ENCODE data around the gene ATXN1.
A peak's percentile ranks its signal among the peaks of the same experiment; 100 is the strongest.

Gene ATXN1

GRCh38 chr6:16472349-16473069 is 288.8 kb downstream of the ATXN1 start:
- H3K56ac ChIP-seq (ENCODE audit: low read length) = no peak overlapping the region
- no peak overlapping the region for H2BK120ac ChIP-seq (ENCODE audit: low read depth, low read length)
- H3K4me2 ChIP-seq (ENCODE audit: low read length) = no peak overlapping the region
- no peak overlapping the region for H2BK5ac ChIP-seq (ENCODE audit: low read length)
- no peaks in the 10 kb centered on the region for H3K27me3 ChIP-seq (ENCODE audit: insufficient read depth, low read length, poor library complexity)
- peak; percentile 51 for DNase-seq
- no peak overlapping the region for H3K4ac ChIP-seq (ENCODE audit: low read depth, low read length)
- no peak overlapping the region for H3K27ac ChIP-seq (ENCODE audit: low read depth, low read length)
- H4K5ac ChIP-seq (ENCODE audit: low read length) = no peak overlapping the region
- no peak overlapping the region for H2BK15ac ChIP-seq (replicated peaks; ENCODE audit: low read depth)
- H3K23ac ChIP-seq (ENCODE audit: low read length) = no peak overlapping the region
- H3K36me3 ChIP-seq (ENCODE audit: control insufficient read depth, insufficient read depth, low read length) = no peaks in the 10 kb centered on the region
- no peaks in the 10 kb centered on the region for H3K79me1 ChIP-seq (ENCODE audit: low read length)
- H3K9ac ChIP-seq (ENCODE audit: low read length) = no peak overlapping the region
- WGBS (ENCODE audit: extremely low coverage, insufficient coverage, low lambda C conversion rate) = no CpG with 5 or more reads among the region's 3 CpGs
- H3K79me2 ChIP-seq (ENCODE audit: control insufficient read depth, insufficient read depth, low read length) = no peaks in the 10 kb centered on the region
- H3K4me1 ChIP-seq (ENCODE audit: control insufficient read depth, low read depth, low read length) = peaks cover 2% of the 10 kb centered on the region
- H2AK5ac ChIP-seq (ENCODE audit: low read length) = no peak overlapping the region
- H3K18ac ChIP-seq (ENCODE audit: low read length) = peak overlapping the region; percentile 39
- H4K8ac ChIP-seq (ENCODE audit: low read depth, low read length) = no peak overlapping the region
- H3K4me3 ChIP-seq (ENCODE audit: low read length) = no peak overlapping the region

- H3K27me3 ChIP-seq (ENCODE audit: insufficient read depth, low read length, poor library complexity) = no peaks in the 10 kb centered on the region
- H3K4ac ChIP-seq (ENCODE audit: low read depth, low read length) = no peak overlapping the region
- H3K18ac ChIP-seq (ENCODE audit: low read length) = no peak overlapping the region
- no peaks in the 10 kb centered on the region for H3K79me2 ChIP-seq (ENCODE audit: control insufficient read depth, insufficient read depth, low read length)
- WGBS (ENCODE audit: extremely low coverage, insufficient coverage, low lambda C conversion rate) = no CpG with 5 or more reads among the region's 3 CpGs
- H3K23ac ChIP-seq (ENCODE audit: low read length) = no peak overlapping the region
- H2BK5ac ChIP-seq (ENCODE audit: low read length) = no peak overlapping the region
- H2BK15ac ChIP-seq (replicated peaks; ENCODE audit: low read depth) = no peak overlapping the region
- H4K8ac ChIP-seq (ENCODE audit: low read depth, low read length) = no peak overlapping the region
- no peak overlapping the region for H3K4me2 ChIP-seq (ENCODE audit: low read length)
- H3K4me1 ChIP-seq (ENCODE audit: control insufficient read depth, low read depth, low read length) = peaks cover 2% of the 10 kb centered on the region
- H3K36me3 ChIP-seq (ENCODE audit: control insufficient read depth, insufficient read depth, low read length) = no peaks in the 10 kb centered on the region
- no peak overlapping the region for H3K56ac ChIP-seq (ENCODE audit: low read length)
- H2AK5ac ChIP-seq (ENCODE audit: low read length) = no peak overlapping the region
- no peaks in the 10 kb centered on the region for H3K79me1 ChIP-seq (ENCODE audit: low read length)
- no peak overlapping the region for H4K5ac ChIP-seq (ENCODE audit: low read length)
- H3K27ac ChIP-seq (ENCODE audit: low read depth, low read length) = no peak overlapping the region
- DNase-seq = no peak
- no peak overlapping the region for H3K9ac ChIP-seq (ENCODE audit: low read length)
- H2BK120ac ChIP-seq (ENCODE audit: low read depth, low read length) = no peak overlapping the region
- H3K4me3 ChIP-seq (ENCODE audit: low read length) = no peak overlapping the region
These were observed 289.4 kb downstream of the ATXN1 start for GRCh38 chr6:16471910-16472297.

- peak; percentile 12 for DNase-seq
- no peak overlapping the region for H3K18ac ChIP-seq (ENCODE audit: low read length)
- no peak overlapping the region for H3K27ac ChIP-seq (ENCODE audit: low read depth, low read length)
These were observed 289.9 kb downstream of the ATXN1 start for GRCh38 chr6:16471222-16471909.

GRCh38 chr6:16470502-16471221 is 290.6 kb downstream of the ATXN1 start:
- H3K79me1 ChIP-seq (ENCODE audit: low read length) = no peaks in the 10 kb centered on the region
- no peak overlapping the region for H3K56ac ChIP-seq (ENCODE audit: low read length)
- no peak overlapping the region for H2AK5ac ChIP-seq (ENCODE audit: low read length)

More at GRCh38 chr6:16471222-16471909, 289.9 kb downstream of the ATXN1 start:
- WGBS (ENCODE audit: extremely low coverage, insufficient coverage, low lambda C conversion rate) = 100% methylated on average over 1 of the region's 8 CpGs
- no peak overlapping the region for H4K5ac ChIP-seq (ENCODE audit: low read length)
- no peak overlapping the region for H3K9ac ChIP-seq (ENCODE audit: low read length)
- no peak overlapping the region for H4K8ac ChIP-seq (ENCODE audit: low read depth, low read length)
- H3K79me1 ChIP-seq (ENCODE audit: low read length) = no peaks in the 10 kb centered on the region
- H2BK15ac ChIP-seq (replicated peaks; ENCODE audit: low read depth) = no peak overlapping the region
- H3K79me2 ChIP-seq (ENCODE audit: control insufficient read depth, insufficient read depth, low read length) = no peaks in the 10 kb centered on the region
- no peak overlapping the region for H2BK120ac ChIP-seq (ENCODE audit: low read depth, low read length)
- H2BK5ac ChIP-seq (ENCODE audit: low read length) = no peak overlapping the region
- H2AK5ac ChIP-seq (ENCODE audit: low read length) = no peak overlapping the region
- H3K27me3 ChIP-seq (ENCODE audit: insufficient read depth, low read length, poor library complexity) = no peaks in the 10 kb centered on the region
- peaks cover 2% of the 10 kb centered on the region for H3K4me1 ChIP-seq (ENCODE audit: control insufficient read depth, low read depth, low read length)
- no peak overlapping the region for H3K4me2 ChIP-seq (ENCODE audit: low read length)
- no peak overlapping the region for H3K56ac ChIP-seq (ENCODE audit: low read length)
- no peak overlapping the region for H3K4me3 ChIP-seq (ENCODE audit: low read length)
- H3K4ac ChIP-seq (ENCODE audit: low read depth, low read length) = no peak overlapping the region
- no peaks in the 10 kb centered on the region for H3K36me3 ChIP-seq (ENCODE audit: control insufficient read depth, insufficient read depth, low read length)
- no peak overlapping the region for H3K23ac ChIP-seq (ENCODE audit: low read length)

GRCh38 chr6:16468991-16469615 is 292.2 kb downstream of the ATXN1 start:
- H3K4ac ChIP-seq (ENCODE audit: low read depth, low read length) = no peak overlapping the region
- H3K18ac ChIP-seq (ENCODE audit: low read length) = no peak overlapping the region
- H3K4me1 ChIP-seq (ENCODE audit: control insufficient read depth, low read depth, low read length) = peaks cover 2% of the 10 kb centered on the region
- no peak overlapping the region for H3K4me3 ChIP-seq (ENCODE audit: low read length)
- WGBS (ENCODE audit: extremely low coverage, insufficient coverage, low lambda C conversion rate) = no CpG with 5 or more reads among the region's 1 CpG
- no peak overlapping the region for H2BK5ac ChIP-seq (ENCODE audit: low read length)
- H3K79me2 ChIP-seq (ENCODE audit: control insufficient read depth, insufficient read depth, low read length) = no peaks in the 10 kb centered on the region
- no peak overlapping the region for H3K56ac ChIP-seq (ENCODE audit: low read length)
- H3K79me1 ChIP-seq (ENCODE audit: low read length) = no peaks in the 10 kb centered on the region
- peak; percentile 79 for DNase-seq
- H3K23ac ChIP-seq (ENCODE audit: low read length) = no peak overlapping the region
- no peak overlapping the region for H2BK15ac ChIP-seq (replicated peaks; ENCODE audit: low read depth)
- no peak overlapping the region for H3K9ac ChIP-seq (ENCODE audit: low read length)
- H3K27me3 ChIP-seq (ENCODE audit: insufficient read depth, low read length, poor library complexity) = no peaks in the 10 kb centered on the region
- no peak overlapping the region for H2AK5ac ChIP-seq (ENCODE audit: low read length)
- H3K27ac ChIP-seq (ENCODE audit: low read depth, low read length) = no peak overlapping the region
- no peak overlapping the region for H3K4me2 ChIP-seq (ENCODE audit: low read length)
- no peak overlapping the region for H2BK120ac ChIP-seq (ENCODE audit: low read depth, low read length)
- no peak overlapping the region for H4K5ac ChIP-seq (ENCODE audit: low read length)
- no peaks in the 10 kb centered on the region for H3K36me3 ChIP-seq (ENCODE audit: control insufficient read depth, insufficient read depth, low read length)
- no peak overlapping the region for H4K8ac ChIP-seq (ENCODE audit: low read depth, low read length)

More at GRCh38 chr6:16470502-16471221, 290.6 kb downstream of the ATXN1 start:
- Histone ChIP-seq H3K4me2 (ENCODE audit: low read length) (no peak overlapping the region), H3K9ac (ENCODE audit: low read length) (no peak overlapping the region), H3K23ac (ENCODE audit: low read length) (no peak overlapping the region), H4K5ac (ENCODE audit: low read length) (no peak overlapping the region), H3K4me3 (ENCODE audit: low read length) (no peak overlapping the region), H3K18ac (ENCODE audit: low read length) (no peak overlapping the region), H3K36me3 (ENCODE audit: control insufficient read depth, insufficient read depth, low read length) (no peaks in the 10 kb centered on the region), H2BK15ac (replicated peaks; ENCODE audit: low read depth) (no peak overlapping the region), H3K27ac (ENCODE audit: low read depth, low read length) (no peak overlapping the region), H3K79me2 (ENCODE audit: control insufficient read depth, insufficient read depth, low read length) (no peaks in the 10 kb centered on the region), H4K8ac (ENCODE audit: low read depth, low read length) (no peak overlapping the region), H2BK120ac (ENCODE audit: low read depth, low read length) (no peak overlapping the region), H2BK5ac (ENCODE audit: low read length) (no peak overlapping the region), H3K4ac (ENCODE audit: low read depth, low read length) (no peak overlapping the region), H3K4me1 (ENCODE audit: control insufficient read depth, low read depth, low read length) (peaks cover 2% of the 10 kb centered on the region), H3K27me3 (ENCODE audit: insufficient read depth, low read length, poor library complexity) (no peaks in the 10 kb centered on the region)
- WGBS (ENCODE audit: extremely low coverage, insufficient coverage, low lambda C conversion rate) = no CpG with 5 or more reads among the region's 2 CpGs
- DNase-seq = no peak
